EL (cell line): Measurements from ENCODE around the gene ACAN.
A peak's percentile ranks its signal among the peaks of the same experiment; 100 is the strongest.

Experiments
- DNase-seq: peaks from one replicate; pipeline ENCODE4 v3.0.0-alpha.2; 2016

ACAN gene

GRCh38 chr15:88904624-88905327 lies 101.5 kb downstream of the ACAN start:
- peak; percentile 72 for DNase-seq

GRCh38 chr15:88905576-88905975 lies 102.3 kb downstream of the ACAN start:
- no peak for DNase-seq

- DNase-seq: no peak
Measured at GRCh38 chr15:88906130-88906529, 102.9 kb downstream of the ACAN start.

GRCh38 chr15:88906551-88906950 lies 103.3 kb downstream of the ACAN start:
- no peak for DNase-seq

GRCh38 chr15:88907111-88907510 lies 103.9 kb downstream of the ACAN start:
- no peak for DNase-seq

- no peak for DNase-seq
Measured at GRCh38 chr15:88908123-88908522, 104.9 kb downstream of the ACAN start.

- no peak for DNase-seq
Measured at GRCh38 chr15:88908697-88909621, 105.7 kb downstream of the ACAN start.

GRCh38 chr15:88909956-88910831 lies 107.0 kb downstream of the ACAN start:
- DNase-seq: no peak

GRCh38 chr15:88911766-88912118 lies 108.5 kb downstream of the ACAN start:
- DNase-seq: no peak

- DNase-seq: peak; percentile 45
Measured at GRCh38 chr15:88912500-88912921, 109.3 kb downstream of the ACAN start.

GRCh38 chr15:88913017-88913849 lies 110.0 kb downstream of the ACAN start, which contains the start of gene MFGE8:
MFGE8 (minus strand) TSS chr15:88913379; CDS start chr15:88913319, 60 bp downstream.
- DNase-seq: peak; percentile 85

GRCh38 chr15:88913850-88914169 lies 110.6 kb downstream of the ACAN start:
- no peak for DNase-seq

- DNase-seq: no peak
Measured at GRCh38 chr15:88915354-88915753, 112.1 kb downstream of the ACAN start.

- DNase-seq: no peak
Measured at GRCh38 chr15:88917760-88918159, 114.5 kb downstream of the ACAN start.

GRCh38 chr15:88918738-88919137 lies 115.5 kb downstream of the ACAN start:
- peak; percentile 98 for DNase-seq

GRCh38 chr15:88920186-88920891 lies 117.1 kb downstream of the ACAN start:
- peak; percentile 88 for DNase-seq

GRCh38 chr15:88920892-88921435 lies 117.7 kb downstream of the ACAN start:
- DNase-seq: peak; percentile 87
